T-helper 2 cell (primary cell): ENCODE measurements around the gene TMEM150C.
"Not testable (repeated sequence)": the region's sequence is repeated elsewhere in the genome, so short reads cannot be mapped to it uniquely, and the experiment has no call there.

Experiments used
- DNase-seq, 5 experiments: peaks; one replicate each; pipeline versions ENCODE4 v3.0.0 to v3.0.0-alpha.2; 2012 to 2022

The TMEM150C gene

GRCh38 chr4:82510216-82510615, 51.6 kb downstream of the TMEM150C start:
- no peak for DNase-seq

- DNase-seq: no peak
These were observed 52.9 kb downstream of the TMEM150C start for GRCh38 chr4:82508806-82509428.

GRCh38 chr4:82508011-82508410, 53.8 kb downstream of the TMEM150C start:
- no peak for DNase-seq

- DNase-seq: no peak
These were observed 60.7 kb downstream of the TMEM150C start for GRCh38 chr4:82501154-82501442.

GRCh38 chr4:82500435-82501153, 61.2 kb downstream of the TMEM150C start:
- no peak for DNase-seq

GRCh38 chr4:82499738-82500434, 61.9 kb downstream of the TMEM150C start:
- DNase-seq: no peak

DNA sequence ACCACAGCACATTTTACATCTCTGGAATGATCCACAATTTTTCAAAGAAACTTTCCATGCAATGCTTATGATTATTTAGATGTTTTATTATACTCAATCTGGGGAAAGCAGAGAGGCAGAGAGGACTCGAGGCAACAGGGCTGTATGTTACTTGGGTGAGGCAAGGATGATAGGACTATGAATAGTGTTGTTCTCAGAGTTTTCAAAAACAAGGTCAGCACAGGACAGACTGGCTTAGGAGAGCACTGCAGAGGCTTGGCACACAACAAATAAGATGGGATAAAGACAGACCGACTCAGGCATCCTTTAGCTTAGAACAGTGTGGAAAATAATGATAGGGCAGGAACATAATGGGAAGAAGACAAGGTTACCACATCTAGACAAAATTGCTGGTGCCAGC, 65.4 kb downstream of the TMEM150C start:
- no peak for DNase-seq

GRCh38 chr4:82495666-82496065, 66.1 kb downstream of the TMEM150C start:
- no peak for DNase-seq

GRCh38 chr4:82493721-82494425, 67.9 kb downstream of the TMEM150C start:
- DNase-seq: no peak

DNA sequence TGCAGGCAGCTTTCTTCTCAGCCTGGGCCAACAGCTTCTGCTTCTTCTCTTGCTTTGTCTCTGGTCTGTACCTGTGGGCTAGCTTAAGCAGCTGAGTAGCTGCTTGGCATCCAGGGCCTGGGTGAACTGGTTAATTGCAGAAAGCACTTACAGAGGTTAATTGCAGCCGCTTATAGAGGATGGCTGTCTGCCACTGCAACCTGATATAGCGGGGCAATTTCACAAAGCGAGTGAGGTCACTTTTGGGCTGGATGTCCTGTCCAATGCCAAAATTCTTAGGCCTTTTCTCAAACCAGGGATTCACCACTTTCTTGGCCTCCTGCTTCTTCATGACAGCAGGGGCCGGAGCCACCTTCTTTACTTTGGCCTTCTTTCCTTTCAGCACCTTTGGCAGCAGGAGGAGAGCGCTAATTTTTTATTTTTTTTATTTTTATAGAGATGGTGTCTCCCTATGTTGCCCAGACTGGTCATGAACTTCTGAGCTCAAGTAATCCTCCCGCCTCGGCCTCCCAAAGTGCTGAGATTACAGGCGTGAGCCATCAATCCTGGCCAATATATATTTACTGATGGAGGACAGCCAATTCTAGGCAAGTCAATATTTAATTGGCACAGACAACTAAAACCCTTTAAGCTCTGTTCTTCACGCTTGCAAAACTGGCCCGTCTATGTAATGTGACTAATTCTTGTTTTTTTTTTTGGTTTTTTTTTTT, 70.4 kb downstream of the TMEM150C start:
- DNase-seq: no peak

DNA sequence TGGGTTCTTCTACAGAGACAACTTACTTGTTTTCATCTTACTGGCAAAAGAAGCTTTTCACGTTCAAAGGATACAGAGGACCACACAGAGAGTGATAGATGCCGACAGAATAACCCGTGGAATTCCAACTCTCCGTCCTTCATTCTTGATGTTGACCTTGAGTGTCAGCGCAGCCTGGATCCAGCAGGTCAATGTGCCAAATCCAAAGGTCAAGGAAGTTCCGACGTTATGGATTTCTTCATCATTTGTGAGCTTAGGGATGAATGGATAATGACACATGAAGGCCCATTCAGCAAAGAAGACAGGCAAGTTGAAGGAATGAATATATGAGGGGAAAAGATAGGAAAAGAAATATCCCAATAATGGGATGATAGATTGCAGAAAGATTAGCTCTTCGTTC, 71.8 kb downstream of the TMEM150C start:
- no peak for DNase-seq

DNA sequence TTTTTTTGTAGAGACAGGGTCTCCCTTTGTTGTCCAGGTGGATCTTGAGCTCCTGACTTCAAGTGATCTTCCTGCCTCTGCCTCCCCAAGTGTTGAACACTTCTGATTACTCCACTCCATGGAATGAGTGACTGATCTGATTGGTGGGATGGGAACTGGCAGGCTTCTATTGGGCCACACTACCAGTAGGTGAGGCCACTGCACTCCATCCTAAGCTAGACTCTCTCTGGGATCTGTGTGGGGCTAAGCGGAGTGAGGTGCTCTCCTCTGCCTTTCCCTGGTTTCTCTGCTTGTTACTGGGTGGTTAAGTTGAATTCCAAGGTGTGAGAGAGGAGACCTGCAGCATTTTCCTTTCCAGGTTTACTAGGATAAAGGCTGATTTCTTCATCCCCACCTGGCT, 72.7 kb downstream of the TMEM150C start:
- no peak for DNase-seq

GRCh38 chr4:82484996-82485783, 76.6 kb downstream of the TMEM150C start:
- DNase-seq: no peak

DNA sequence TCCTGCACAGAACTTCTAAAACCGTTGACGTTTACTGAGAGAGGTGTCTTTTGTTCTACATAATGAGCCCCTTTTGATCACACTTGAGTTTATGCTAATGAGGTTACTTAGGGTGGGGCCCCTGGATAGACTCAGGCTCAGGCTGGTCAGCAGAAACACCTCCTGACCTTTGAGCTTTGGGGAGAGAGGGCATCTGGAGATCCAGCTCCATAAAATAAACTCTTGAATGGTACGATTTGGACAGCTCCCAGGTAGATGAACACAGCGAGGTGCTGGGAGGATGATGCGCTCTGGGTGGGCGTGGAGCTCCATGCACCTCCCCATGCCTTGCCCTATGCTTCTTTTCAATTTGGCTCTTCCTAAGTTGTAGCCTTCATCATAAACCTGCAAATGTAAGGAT, 79.4 kb downstream of the TMEM150C start:
- no peak for DNase-seq

DNA sequence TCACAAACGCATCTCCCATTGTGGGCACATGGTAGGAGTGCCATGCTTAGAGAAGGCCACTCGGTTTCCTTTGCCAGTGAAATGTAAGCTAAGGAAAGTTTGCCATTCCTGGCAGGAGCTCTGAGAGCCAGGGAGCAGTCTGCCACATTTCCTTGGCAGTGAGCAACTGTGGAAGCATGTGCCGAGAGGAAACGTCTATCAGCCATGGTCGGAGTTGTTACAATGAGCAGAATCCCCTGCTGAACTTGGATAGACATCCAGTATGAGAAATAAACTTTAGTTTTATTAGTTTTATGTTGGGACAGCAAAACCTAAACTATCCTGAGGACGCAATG, 80.3 kb downstream of the TMEM150C start:
- no peak for DNase-seq

- no peak for DNase-seq
These were observed 80.8 kb downstream of the TMEM150C start for GRCh38 chr4:82480771-82481505.

DNA sequence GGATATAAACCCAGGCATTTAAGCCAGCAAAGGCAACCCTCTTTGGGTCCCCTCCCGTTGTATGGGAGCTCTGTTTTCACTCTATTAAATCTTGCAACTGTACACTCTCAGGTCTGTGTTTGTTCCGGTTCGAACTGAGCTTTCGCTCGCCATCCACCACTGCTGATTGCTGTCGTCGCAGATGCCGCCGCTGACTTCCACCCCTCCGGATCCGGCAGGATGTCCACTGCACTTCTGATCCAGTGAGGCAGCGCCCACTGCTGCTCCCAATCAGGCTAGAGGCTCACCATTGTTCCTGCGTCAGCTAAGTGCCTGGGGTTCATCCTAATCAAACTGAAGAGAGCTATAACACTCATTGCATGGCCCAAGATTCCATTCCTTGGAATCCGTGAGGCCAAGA, 82.2 kb downstream of the TMEM150C start:
- DNase-seq: no peak

DNA sequence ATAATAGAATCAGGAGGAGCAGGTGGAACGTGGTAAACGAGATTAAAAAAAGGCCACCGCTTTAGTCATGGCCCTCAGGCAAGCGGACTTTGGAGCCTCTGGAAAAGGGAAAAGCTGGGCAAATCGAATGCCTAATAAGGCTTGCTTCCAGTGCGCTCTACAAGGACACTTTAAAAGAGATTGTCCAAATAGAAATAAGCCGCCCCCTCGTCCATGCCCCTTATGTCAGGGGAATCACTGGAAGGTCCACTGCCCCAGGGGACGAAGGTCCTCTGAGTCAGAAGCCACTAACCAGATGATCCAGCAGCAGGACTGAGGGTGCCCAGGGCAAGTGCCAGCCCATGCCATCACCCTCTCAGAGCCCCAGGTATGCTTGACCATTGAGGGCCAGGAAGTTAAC, 84.3 kb downstream of the TMEM150C start:
- DNase-seq: not testable (repeated sequence)

DNA sequence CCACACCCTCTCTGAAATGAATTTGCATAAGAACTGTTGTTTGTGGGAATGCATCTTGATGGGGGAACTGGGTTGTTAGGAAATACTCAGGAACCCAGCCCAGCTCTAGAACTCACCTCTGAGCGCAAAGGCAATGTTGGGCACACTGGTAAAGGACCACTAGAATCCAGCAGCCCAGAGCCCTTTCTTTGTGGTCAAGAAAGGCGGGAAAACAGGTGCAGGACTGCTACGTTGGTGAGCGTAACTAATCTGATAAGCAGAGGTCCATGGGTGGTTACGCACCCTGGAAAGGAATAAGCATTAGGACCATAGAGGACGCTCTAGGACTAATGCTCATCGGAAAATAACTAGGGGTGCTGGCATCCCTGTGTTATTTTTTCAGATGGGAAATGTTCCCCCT, 85.9 kb downstream of the TMEM150C start:
- DNase-seq: not testable (repeated sequence)

DNA sequence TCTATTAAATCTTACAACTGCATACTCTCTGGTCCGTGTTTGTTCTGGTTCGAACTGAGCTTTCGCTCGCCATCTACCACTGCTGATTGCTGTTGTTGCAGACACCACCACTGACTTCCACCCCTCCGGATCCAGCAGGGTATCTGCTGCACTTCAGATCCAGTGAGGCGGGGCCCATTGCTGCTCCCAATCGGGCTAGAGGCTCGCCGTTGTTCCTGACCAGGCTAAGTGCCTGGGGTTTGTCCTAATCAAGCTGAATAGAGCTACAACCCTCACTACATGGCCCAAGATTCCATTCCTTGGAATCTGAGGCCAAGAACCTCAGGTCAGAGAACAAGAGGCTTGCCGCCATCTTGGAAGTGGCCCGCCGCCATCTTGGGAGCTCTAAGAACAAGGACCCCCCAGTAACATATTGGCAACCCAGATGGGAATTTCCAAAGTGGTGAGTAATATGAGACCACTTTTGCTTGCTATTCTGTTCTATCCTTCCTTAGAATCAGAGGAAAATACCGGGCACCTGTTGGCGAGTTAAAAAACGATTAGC, 88.1 kb downstream of the TMEM150C start:
- DNase-seq: no peak

GRCh38 chr4:82473080-82473479, 88.7 kb downstream of the TMEM150C start:
- not testable (repeated sequence) for DNase-seq
